Measurements from ENCODE around the gene MYO7B. TPM values are rescaled to one million over a fixed set of nuclear protein-coding genes. Genes with fewer than 3 reads are reported as not detected.

MYO7B gene
- total and polyA plus RNA-seq, 9 of the 15 experiments (the other 6 are each of a cell fraction or from before 2014, with no cell fraction given) = 0.08 TPM; not detected in 8

DNA sequence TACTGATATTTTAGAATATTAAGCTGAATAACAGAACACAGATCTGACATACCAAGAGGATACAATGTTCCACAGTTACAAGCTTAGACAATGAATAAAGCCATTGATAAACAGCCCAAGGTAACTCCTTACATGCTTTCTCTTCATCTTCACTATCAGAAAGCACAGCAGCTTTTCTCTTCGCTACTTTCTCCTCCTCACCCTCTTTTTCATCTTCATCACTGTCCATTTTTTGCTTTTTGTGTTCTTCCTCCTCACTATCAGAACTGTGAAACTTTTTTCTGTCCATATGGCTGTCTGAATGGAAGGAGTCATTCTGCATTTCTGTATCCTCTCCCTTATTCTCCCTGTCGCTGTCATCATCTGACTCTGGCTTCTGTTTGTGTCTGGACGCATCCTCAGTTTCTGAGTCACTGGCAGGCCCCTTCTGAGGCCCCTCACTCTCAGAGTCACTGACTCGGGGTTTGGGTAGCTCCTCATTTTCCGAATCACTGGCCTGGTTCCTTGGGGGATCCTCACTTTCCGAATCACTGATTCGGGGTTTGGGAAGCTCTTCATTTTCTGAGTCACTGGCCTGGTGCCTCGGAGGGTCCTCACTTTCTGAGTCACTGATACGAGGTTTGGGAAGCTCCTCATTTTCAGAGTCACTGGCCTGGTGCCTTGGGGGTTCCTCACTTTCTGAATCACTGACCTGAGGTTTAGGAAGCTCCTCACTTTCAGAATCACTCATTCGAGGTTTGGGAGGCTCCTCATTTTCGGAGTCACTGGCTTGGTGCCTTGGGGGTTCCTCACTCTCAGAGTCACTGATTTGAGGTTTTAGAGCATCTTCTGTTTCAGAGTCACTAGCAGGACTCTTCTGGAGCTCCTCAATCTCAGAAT is 30.7 kb upstream of the MYO7B start:
- no peak for DNase-seq (ENCODE audit: extremely low read depth in 1 of 4, low spot score in 3 of 4)
- Histone ChIP-seq H3K4me2 (ENCODE audit: insufficient read depth, low read length) (no peak overlapping the region), H3K9ac (ENCODE audit: insufficient read depth in 1 of 2, low read depth in 2 of 2, low read length in 2 of 2) (no peak overlapping the region), H2AFZ (ENCODE audit: low read depth, low read length) (no peak overlapping the region), H3K4me3 (no peak overlapping the region), H3K27me3 (ENCODE audit: control insufficient read depth in 2 of 2, insufficient read depth in 2 of 2, low read length in 2 of 2) (no peaks in the 10 kb centered on the region), H3K79me2 (ENCODE audit: control insufficient read depth, insufficient read depth, low read length) (peaks cover 45% of the 10 kb centered on the region), H3K4me1 (replicated peaks in 1 of 2; ENCODE audit: control insufficient read depth in 2 of 2, insufficient read depth in 2 of 2, low read length in 2 of 2) (peaks cover 0 to 13% of the 10 kb centered on the region in 2 experiments; a peak in 2 of 5 replicates), H3K27ac (ENCODE audit: extremely low read depth, low read depth, low read length) (no peak overlapping the region), H3K36me3 (ENCODE audit: control insufficient read depth, insufficient read depth, low read length) (peaks cover 82% of the 10 kb centered on the region), H4K20me1 (replicated peaks; ENCODE audit: control insufficient read depth, insufficient read depth, low read length) (peaks cover 10% of the 10 kb centered on the region; the same call in 1 of the 2 replicates), H3K9me1 (ENCODE audit: control insufficient read depth, insufficient read depth, low read length) (peaks cover 2% of the 10 kb centered on the region), H3K9me3 (replicated peaks; ENCODE audit: control insufficient read depth, insufficient read depth, low read depth, low read length) (no peaks in the 10 kb centered on the region)
- ATAC-seq = no peak
- FAIRE-seq = no peak
- CTCF ChIA-PET (ENCODE audit: low intra/inter-chr PET ratio) = no interaction called here
- 96% methylated on average over 10 of the region's 11 CpGs for whole genome bisulfite sequencing (ENCODE audit: insufficient coverage, low coverage, missing lambda C conversion rate)
- in situ Hi-C loops (cut with MboI) (no loop called here), intact Hi-C loops (cut with micrococcal nuclease) (no loop called here)
- TSS peak; percentile 62 for BruUV-seq (replicated peaks)
- POLR2A ChIA-PET = interaction anchor here (0.6 to 1.6 kb wide), 6 partner anchors 10 to 196 kb away, joined by 3 to 7 read pairs (median 4); partner anchors contain the start of genes IWS1 and SFT2D3
- TF ChIP-seq, protein P1, sequence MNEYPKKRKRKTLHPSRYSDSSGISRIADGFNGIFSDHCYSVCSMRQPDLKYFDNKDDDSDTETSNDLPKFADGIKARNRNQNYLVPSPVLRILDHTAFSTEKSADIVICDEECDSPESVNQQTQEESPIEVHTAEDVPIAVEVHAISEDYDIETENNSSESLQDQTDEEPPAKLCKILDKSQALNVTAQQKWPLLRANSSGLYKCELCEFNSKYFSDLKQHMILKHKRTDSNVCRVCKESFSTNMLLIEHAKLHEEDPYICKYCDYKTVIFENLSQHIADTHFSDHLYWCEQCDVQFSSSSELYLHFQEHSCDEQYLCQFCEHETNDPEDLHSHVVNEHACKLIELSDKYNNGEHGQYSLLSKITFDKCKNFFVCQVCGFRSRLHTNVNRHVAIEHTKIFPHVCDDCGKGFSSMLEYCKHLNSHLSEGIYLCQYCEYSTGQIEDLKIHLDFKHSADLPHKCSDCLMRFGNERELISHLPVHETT (CRISPR knock-in tag; conservative IDR thresholded peaks at IDR 0.05 in 1 of 2, IDR thresholded peaks at IDR 0.05 in 1 of 2) = no peak
- TF ChIP-seq KDM4B (IDR thresholded peaks at IDR 0.05; ENCODE audit: borderline replicate concordance in 2 of 2, low read depth in 1 of 2) (no peak), CHD2 (IDR thresholded peaks at IDR 0.05; ENCODE audit: low read depth, low read length) (no peak), ZNF280A (IDR thresholded peaks at IDR 0.05; ENCODE audit: low read depth, partially characterized antibody) (no peak), SMARCA5 (IDR thresholded peaks at IDR 0.05) (no peak), PCBP2 (IDR thresholded peaks at IDR 0.05; ENCODE audit: low read depth, low read length, poor library complexity, severe bottlenecking) (no peak), FOXM1 (IDR thresholded peaks at IDR 0.05; ENCODE audit: low read depth) (no peak), FOXM1 (CRISPR knock-in tag; IDR thresholded peaks at IDR 0.05; ENCODE audit: low read depth) (no peak), ZNF668 (CRISPR knock-in tag; IDR thresholded peaks at IDR 0.05) (no peak), CAMTA2 (CRISPR knock-in tag; conservative IDR thresholded peaks at IDR 0.05) (no peak), ZNF778 (CRISPR knock-in tag; IDR thresholded peaks at IDR 0.05) (no peak)
- TF ChIP-seq, protein P2, sequence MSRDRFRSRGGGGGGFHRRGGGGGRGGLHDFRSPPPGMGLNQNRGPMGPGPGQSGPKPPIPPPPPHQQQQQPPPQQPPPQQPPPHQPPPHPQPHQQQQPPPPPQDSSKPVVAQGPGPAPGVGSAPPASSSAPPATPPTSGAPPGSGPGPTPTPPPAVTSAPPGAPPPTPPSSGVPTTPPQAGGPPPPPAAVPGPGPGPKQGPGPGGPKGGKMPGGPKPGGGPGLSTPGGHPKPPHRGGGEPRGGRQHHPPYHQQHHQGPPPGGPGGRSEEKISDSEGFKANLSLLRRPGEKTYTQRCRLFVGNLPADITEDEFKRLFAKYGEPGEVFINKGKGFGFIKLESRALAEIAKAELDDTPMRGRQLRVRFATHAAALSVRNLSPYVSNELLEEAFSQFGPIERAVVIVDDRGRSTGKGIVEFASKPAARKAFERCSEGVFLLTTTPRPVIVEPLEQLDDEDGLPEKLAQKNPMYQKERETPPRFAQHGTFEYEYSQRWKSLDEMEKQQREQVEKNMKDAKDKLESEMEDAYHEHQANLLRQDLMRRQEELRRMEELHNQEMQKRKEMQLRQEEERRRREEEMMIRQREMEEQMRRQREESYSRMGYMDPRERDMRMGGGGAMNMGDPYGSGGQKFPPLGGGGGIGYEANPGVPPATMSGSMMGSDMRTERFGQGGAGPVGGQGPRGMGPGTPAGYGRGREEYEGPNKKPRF (IDR thresholded peaks at IDR 0.05; ENCODE audit: low read depth, low read length) = no peak
- TF ChIP-seq, protein P3, sequence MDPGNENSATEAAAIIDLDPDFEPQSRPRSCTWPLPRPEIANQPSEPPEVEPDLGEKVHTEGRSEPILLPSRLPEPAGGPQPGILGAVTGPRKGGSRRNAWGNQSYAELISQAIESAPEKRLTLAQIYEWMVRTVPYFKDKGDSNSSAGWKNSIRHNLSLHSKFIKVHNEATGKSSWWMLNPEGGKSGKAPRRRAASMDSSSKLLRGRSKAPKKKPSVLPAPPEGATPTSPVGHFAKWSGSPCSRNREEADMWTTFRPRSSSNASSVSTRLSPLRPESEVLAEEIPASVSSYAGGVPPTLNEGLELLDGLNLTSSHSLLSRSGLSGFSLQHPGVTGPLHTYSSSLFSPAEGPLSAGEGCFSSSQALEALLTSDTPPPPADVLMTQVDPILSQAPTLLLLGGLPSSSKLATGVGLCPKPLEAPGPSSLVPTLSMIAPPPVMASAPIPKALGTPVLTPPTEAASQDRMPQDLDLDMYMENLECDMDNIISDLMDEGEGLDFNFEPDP (CRISPR knock-in tag; IDR thresholded peaks at IDR 0.05) = no peak

Data from K562 (cell line).